NCI-H187 (cell line): Measurements from ENCODE around the gene HELB.
A peak's percentile ranks its signal among the peaks of the same experiment; 100 is the strongest.

ENCODE experiments used
- DNase-seq, 2 experiments: peaks; one replicate each; lab custom pipeline; 2025; lab: John Stamatoyannopoulos, UW

The HELB gene

GRCh38 chr12:66301944-66302826 lies at the start of gene HELB:
TSS of gene HELB (plus strand) at chr12:66302493. CDS start at chr12:66302604, 111 bp downstream.
- DNase-seq = peak; percentile 93 to 97

- DNase-seq = no peak
These were observed 49.5 kb upstream of the HELB start for GRCh38 chr12:66252771-66253170.

DNA sequence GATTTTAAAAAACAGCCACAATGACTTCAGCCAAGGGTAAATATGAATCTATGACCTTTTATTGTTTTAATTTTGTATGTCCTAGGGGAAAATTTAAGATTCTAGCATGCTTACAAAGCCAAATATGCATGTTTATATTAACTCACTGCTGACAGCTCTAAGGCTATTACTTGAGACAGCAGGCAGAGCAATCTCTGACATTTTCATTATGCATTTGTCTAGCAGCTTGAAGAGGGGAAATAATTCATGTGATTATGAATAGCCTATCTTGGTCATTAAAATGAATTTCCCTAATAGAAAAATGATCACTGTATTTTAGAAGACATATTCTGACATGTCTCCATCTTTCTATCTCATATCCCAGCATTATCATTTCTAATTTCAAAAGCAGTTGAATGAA lies 46.6 kb upstream of the HELB start:
- DNase-seq = no peak

- no peak for DNase-seq
These were observed 44.3 kb upstream of the HELB start for GRCh38 chr12:66258011-66258410.

DNA sequence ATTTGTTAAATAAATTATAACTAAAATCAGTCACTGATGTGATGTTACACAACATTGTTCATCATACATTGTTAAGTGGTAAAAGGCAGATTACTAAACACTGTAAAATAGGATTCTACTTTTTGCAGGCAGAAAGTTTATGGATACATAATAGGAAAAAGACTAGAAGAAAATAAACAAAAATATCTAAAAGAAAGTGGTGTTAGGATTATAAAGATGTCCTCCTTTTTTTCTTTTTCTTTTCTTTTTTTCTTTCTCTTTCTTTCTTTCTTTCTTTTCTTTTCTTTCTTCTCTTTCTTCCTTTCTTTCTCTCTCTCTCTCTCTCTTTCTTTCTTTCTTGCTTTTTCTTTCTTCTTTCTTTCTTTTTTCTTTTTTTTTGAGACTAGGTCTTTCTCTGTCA lies 39.6 kb upstream of the HELB start:
- no peak for DNase-seq

DNA sequence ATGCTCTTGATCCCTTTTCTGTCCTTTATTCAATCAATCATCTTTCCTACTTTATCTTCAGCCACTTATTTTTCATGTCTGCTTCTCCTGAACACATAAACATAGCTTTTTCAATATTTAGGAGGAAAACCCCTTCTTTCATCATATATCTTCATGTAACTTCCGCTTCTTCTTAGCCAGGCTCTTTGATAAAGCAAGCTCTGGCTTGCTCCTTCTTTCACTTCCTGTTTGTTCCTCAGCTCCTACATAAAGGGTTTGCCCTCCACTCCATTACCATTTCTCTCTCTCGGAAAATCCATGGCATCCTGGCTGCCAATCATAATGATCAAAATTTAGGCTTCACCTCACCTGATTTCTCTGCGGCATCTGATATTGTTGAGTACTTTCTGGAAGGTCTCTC lies 33.7 kb upstream of the HELB start:
- no peak for DNase-seq

GRCh38 chr12:66269142-66269541 lies 33.2 kb upstream of the HELB start:
- no peak for DNase-seq

GRCh38 chr12:66269757-66270383 lies 32.4 kb upstream of the HELB start:
- peak in 1 of 2 experiments; percentile 2 for DNase-seq

DNA sequence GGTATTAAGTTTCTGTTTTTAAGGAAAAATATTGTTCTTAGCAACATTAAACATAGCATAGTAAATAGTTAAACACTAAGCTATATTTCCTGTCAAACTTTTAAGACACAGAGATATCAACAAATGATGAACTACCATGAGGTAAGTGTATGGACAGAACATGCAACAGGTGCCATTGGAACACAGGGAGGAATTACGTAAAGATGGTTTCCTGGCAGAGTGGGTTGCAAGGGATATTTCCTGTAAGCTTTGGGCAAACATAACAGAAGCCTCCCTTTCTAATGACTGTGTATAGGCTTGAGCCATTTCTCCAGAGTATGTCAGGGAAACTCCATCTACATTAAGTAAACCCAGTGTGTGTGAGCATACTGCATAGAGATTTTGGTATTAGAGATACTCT lies 31.7 kb upstream of the HELB start:
- DNase-seq = no peak

DNA sequence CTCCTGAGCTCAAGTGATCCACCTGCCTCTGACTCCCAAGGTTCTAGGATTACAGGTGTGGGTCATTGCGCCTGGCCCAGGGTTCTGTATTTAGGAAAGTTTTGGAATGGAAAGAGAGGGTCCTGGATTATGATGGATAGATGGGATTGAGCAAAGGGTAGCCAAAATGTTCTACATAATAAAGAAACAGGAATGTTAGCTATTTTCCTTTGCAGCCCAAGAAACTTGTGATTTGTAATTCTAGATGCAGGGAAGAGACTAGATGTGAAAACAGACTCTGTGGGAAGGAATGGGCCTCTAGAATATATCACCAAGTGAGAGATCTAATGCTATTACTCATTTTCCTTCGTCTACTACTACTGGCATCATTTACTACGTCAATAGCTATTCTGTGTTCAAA lies 29.6 kb upstream of the HELB start:
- no peak for DNase-seq

DNA sequence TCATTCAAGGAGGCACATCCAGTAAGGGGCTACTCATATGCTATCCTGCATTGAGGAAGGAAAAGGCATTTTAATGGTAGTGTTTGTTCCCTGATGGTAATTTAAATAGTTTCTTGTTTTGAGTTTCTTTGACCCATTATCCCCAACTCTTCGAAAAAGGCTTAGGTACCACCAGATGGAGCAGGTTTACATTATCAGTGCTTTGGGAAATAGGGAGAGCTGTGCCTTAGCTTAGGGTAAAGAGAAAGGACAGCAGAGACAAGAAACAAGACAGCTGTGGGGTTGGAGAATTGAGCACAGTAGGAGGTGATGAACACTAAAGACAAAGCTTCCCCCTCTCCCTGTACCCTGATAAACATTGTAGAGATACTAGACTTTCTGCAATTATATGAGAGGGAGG lies 29.1 kb upstream of the HELB start:
- DNase-seq = no peak

- no peak for DNase-seq
These were observed 27.3 kb upstream of the HELB start for GRCh38 chr12:66275040-66275439.

DNA sequence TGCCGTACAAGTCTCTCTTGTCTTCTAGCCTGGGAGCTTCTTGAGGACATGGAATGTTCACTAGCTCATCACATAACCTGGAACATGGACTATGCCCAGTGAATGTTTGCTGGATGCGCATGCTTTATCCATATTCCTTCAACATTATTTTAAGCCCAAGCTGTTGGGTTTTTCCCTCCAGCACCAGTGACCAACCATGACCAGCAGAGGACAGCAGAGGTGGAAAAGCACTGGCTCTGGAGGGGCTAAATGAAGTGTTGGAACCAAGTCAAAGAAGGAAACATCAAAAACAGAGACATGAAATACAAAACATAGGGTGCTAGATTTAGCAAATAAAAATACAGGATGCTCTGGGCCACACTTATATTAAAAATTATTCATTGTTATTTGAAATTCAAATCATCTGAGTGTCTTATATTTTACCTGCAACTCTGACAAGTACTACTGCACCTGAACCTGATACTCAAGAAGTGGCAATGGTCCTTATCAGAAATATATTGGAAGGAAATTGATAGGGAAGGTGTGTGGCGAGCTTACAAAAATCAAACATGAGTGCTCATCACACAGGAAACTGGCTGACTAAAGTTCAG lies 23.1 kb upstream of the HELB start:
- no peak for DNase-seq

- no peak for DNase-seq
These were observed 21.7 kb upstream of the HELB start for GRCh38 chr12:66280561-66280960.

- DNase-seq = no peak
These were observed 20.0 kb upstream of the HELB start for GRCh38 chr12:66282244-66282643.

- no peak for DNase-seq
These were observed 15.0 kb upstream of the HELB start for GRCh38 chr12:66287275-66287674.

- DNase-seq = no peak
These were observed 14.2 kb upstream of the HELB start for GRCh38 chr12:66288121-66288520.

GRCh38 chr12:66289485-66289884 lies 12.8 kb upstream of the HELB start:
- no peak for DNase-seq

- DNase-seq = no peak
These were observed 11.5 kb upstream of the HELB start for GRCh38 chr12:66290716-66291200.

DNA sequence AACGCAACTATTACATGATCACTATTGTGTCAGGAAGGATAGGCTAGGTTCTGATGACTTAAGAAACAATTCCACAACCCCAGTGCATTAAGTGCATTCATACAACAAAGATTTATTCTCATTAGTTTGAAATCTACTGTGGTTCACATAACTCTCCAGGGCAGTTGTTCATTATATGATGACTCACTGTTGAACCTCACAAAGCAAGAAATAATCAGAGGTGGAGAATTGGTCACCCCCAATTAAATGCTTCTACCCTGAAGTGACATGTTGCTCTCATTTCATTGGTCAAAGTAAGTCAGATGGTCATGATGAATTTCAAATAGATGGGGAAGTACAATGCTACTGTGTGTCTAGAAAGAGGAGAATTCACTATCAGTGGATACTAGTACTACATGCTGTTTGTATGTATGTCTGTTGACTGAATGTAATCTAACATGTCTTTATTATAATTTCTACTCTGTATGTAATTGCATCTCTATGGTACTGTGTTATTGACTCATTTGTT lies 6.1 kb upstream of the HELB start:
- DNase-seq = no peak

- no peak for DNase-seq
These were observed 5.2 kb upstream of the HELB start for GRCh38 chr12:66297080-66297479.

- no peak for DNase-seq
These were observed 4.4 kb upstream of the HELB start for GRCh38 chr12:66297923-66298322.

DNA sequence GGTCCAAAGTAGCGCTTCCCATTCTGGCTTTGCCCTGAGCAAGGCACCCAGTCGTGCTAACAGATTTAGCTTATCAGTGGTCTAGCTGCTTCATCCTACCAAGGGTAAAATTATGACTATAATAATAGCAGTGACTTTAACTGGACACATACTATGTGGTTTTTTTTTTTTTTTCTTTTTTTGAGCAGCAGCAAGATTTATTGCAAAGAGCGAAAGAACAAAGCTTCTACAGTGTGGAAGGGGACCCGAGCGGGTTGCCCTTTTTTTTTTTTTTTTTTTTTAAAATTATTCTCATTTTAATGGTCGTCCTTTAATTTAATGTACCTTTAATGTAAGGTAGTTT lies 505 bp downstream of the HELB start:
- DNase-seq = no peak
